Suprapubic skin (tissue), 3 donors: ENCODE data around the gene IL20.

Experiments used
- EP300 ChIP-seq: sonication (generic); formaldehyde crosslinking; IDR thresholded peaks from one replicate; pipeline ENCODE4 v1.6.1; 2017; ENCODE audit warnings: antibody characterized with exemption
- POLR2A ChIP-seq, 2 donors: fragments of 450-650 bp; IDR thresholded peaks; one replicate each; pipeline ENCODE4 v1.6.1; 2017; ENCODE audit warnings: antibody characterized with exemption in 2 of 2, mild to moderate bottlenecking in 2 of 2, moderate library complexity in 2 of 2
- TF ChIP-seq, protein P1 (sequence below), 2 donors: fragments of 200-600 bp in 1 of 2; fragments of 450-650 bp in 1 of 2; sonication (generic) in 1 of 2; IDR thresholded peaks; one replicate each; pipeline ENCODE4 v1.5.1; 2016 to 2019; ENCODE audit warnings: antibody characterized with exemption in 2 of 2, mild to moderate bottlenecking in 1 of 2, moderate library complexity in 1 of 2

DNA sequence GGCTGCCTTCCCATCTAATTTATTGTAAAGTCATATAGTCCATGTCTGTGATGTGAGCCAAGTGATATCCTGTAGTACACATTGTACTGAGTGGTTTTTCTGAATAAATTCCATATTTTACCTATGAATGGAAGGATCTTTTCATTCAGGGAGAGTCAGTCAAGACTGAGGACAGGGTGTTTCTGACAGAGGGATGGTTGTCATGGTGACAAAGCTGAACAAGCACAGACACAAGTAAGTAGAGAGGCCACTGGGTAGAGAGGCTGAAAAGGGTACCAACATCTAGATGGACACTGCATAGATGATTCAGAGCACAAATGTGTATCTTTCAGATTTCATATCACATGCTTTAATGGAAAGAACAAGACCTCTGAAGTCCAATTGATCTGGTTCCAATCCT, 22.6 kb upstream of the IL20 start:
- no peak for TF ChIP-seq POLR2A (IDR thresholded peaks at IDR 0.05)
- TF ChIP-seq, protein P1, sequence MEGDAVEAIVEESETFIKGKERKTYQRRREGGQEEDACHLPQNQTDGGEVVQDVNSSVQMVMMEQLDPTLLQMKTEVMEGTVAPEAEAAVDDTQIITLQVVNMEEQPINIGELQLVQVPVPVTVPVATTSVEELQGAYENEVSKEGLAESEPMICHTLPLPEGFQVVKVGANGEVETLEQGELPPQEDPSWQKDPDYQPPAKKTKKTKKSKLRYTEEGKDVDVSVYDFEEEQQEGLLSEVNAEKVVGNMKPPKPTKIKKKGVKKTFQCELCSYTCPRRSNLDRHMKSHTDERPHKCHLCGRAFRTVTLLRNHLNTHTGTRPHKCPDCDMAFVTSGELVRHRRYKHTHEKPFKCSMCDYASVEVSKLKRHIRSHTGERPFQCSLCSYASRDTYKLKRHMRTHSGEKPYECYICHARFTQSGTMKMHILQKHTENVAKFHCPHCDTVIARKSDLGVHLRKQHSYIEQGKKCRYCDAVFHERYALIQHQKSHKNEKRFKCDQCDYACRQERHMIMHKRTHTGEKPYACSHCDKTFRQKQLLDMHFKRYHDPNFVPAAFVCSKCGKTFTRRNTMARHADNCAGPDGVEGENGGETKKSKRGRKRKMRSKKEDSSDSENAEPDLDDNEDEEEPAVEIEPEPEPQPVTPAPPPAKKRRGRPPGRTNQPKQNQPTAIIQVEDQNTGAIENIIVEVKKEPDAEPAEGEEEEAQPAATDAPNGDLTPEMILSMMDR (IDR thresholded peaks at IDR 0.05): no peak
- no peak for TF ChIP-seq EP300
